ENCODE results near the gene WDR76.

The WDR76 gene

DNA sequence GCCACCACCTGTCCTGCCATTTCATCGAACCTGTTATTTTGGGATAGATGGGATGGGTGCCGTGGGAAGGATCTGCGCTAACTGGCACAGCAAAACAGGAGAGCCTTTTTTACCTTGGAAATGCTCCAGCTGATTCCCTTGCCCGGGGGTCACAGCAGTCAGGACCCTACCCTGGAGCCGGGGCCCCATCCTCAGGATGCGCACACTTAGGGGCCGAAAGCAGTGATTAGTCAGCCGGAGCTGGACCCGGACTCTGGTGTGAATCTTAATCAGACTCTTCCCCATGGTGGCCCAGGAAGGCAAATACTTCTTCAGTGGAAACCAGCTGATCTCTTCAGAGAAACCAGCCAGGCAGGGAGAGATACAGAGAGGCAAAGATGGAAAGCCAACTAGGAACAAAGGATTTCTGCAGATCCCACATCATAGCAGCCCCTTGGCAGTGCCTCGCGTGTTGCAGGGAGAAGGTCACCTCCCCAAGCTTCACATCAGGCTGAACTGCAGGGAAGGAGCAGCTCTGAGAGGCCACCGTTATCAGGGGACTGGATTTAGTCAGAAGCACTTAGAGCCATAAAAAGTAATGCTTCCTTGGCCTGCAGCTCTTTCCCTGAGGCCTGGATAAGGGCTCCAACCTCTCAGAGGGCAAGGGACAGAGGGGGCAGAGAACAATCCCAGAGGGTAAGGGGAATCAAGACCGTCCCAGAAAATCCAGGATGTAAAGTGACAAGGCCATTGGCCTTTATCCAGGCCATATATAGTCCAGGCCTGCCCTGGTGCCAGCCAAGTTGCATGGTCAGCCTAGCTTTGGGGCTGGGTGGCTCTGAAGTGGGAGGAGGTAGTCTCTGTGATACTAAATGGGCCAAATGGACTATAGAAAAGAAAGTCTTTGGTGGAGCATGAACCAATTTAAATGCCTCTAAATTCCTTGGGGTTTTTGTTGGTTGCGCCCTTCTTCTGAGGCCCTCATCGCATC lies 52.9 kb downstream of the WDR76 start:
- no peak for DNase-seq

- DNase-seq = no peak
Observed at GRCh38 chr15:43880406-43881194, 53.8 kb downstream of the WDR76 start.

DNA sequence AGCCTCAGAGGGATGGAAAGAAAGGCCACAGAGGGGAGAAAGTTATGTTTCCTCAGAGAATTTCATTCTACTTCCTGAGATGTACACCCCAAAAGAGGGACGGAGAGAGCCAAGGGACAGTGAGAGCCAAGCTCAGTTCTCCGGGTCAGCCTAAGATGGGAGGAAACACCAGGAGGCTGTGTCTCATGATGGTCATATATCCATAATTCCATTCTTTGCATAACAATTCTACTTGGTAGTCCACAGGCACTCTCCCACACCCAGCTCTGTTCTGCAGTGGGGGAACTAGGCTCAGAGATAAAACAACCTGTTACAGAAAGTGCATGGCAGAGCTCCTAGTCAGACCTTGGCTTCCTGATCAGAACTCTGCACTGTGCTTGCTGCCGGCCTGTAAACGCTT lies 54.4 kb downstream of the WDR76 start:
- no peak for DNase-seq

- no peak for DNase-seq
Observed at GRCh38 chr15:43881944-43882343, 55.1 kb downstream of the WDR76 start.

DNA sequence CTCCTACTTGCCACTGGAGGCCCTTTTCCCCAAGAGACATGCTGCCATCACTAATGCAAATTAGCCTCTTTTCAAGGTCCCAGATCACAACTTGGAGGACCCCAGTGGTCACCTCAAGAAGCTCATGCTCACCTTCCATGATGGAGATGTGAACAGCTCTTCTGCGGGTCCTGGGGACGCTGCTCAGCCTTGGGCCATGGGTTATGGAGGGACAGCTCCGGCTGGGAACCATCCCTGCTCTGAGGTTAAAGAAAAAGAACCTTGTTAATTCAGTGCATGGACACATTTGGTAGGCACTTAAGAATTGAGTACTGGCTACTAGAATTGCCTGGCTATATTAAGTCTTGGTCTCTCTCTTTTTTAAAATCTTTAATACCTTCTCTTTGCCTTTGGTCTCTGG lies 56.8 kb downstream of the WDR76 start:
- DNase-seq = no peak

GRCh38 chr15:43886558-43886957 lies 59.8 kb downstream of the WDR76 start:
- DNase-seq = no peak

GRCh38 chr15:43887901-43888300 lies 61.1 kb downstream of the WDR76 start:
- no peak for DNase-seq

DNA sequence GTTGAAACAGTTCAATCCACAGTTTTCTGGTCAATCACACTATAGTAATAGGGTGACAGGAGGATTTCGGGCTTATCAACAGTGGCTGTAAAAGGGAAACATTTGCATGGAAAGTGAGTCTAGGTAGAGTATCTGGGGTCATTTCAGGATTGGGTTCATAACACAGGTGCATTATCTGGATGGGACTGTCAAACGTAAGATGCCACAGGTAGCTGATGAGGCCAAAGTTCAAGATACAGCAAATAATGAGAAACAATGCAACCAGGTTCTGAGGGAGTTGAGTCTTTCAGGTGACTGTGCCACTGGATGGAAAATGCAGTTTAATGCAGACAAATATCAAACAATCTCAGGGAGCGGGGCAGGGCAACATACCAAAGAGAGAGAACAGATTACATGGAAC lies 62.2 kb downstream of the WDR76 start:
- no peak for DNase-seq

DNA sequence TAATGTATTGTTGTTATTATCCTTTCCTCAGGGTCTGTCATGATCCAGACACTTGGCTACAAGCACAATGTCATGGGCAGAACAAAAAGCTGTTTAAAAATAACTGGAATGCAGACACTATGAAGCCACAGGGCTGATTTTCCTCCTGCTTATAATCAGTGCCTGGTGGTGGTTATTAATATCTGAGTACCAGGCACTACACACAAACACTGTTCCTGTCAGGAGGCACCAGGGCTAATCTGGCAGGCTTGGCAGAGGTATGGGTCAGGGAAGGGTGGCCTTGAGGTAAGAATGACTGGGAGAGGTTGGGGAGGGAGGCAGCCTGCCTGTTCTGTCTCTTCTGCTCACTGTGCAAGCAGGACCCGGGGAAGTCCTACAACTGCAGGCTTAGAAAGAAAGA lies 67.2 kb downstream of the WDR76 start:
- no peak for DNase-seq

DNA sequence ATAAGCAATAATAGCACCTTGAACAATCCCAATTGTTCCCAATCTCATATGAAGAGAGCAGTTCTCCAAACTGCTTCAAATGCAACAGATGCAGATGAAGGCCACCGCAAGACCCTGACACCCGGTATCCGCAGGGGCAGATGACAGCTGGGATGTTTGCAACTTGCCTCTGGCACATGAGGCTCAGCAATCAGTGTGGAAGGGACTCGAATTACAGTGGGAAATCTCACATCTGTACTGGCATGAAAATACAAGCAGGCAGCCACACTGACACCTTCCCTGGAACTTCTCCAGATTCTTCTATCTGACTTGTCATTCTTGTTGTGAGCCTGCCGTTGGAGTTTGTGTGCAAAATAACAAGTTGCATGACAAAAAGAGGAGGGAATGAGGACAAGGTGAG lies 68.8 kb downstream of the WDR76 start:
- no peak for DNase-seq

DNA sequence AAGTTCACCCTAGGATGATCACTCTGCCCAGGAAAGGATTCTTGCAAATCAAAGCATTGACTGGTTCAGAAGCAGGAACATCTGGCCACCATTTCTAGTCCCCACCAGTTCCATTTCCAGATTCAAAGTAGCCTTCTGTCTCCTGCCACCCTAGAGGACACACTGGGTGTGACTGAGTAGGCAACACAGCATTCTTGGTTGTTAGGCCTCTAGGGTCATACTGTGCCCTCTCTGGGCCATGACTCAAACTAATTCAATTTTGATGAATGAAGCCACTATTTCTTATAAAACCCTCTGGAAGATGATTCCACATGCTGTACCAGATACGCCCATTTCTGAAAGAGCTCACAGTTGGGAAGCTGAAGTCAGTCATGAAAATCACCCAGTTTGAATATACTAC lies 69.7 kb downstream of the WDR76 start:
- no peak for DNase-seq

GRCh38 chr15:43898891-43899290 lies 72.1 kb downstream of the WDR76 start:
- no peak for DNase-seq

DNA sequence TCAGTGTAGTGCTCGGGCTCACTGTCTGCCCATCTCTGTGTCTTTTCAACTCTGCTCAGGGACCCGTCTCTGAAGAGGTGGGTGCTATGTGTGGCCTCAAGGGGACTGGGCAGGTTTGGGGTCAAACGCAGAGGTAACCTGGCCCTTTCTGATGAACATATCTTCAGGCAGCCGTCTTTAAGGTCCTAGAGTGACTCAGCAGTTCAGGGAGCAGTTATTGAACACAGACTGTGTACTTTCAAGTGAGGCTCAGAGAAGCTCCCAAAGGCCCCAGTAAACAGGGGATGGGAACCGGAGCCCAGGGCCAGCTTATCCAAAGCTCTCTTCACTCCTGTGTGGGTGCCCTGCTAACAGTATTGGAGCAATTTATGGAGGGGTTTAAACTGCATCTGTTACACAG lies 73.1 kb downstream of the WDR76 start:
- DNase-seq = peak; percentile 22

- peak; percentile 25 for DNase-seq
Observed at GRCh38 chr15:43900996-43901395, 74.2 kb downstream of the WDR76 start.

DNA sequence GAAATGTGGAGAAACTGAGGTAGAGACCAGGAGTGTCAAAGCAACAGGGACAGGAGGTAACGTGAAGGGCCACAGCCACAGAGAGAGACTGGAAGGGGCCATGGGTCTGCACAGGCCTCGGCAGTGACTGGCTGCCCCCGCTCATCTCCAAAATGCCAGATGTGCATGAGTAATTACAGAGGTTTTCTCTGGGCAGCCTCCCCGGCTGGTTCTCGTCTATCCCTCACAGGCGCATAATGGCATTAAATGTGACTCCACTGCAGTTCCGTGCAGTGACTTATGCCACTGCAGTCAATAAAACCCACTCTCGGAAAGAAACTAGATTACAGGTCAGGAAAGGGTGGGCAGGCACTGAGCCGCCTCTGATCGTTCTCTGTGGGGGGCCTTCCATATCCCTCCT lies 74.7 kb downstream of the WDR76 start:
- DNase-seq = no peak

DNA sequence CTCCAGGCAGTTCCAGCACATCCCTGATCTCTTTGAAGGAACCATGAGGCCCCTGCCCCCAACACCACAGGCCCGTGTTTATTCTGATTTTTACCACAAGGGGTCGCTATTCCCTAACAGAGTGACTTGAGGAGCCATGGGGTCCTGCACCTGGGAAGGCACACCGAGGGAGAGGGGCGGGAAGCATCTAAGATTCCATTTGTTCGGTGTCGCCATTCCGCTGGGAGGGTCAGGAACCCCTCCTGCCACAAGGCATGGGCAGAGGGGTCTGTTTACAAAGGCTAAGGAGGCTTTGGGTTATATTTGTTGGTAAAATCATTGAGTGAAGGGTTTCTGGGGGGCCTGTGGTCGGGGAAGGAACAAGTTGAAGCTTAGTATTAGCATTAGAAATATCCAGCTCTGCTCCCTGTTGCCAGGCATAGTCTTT lies 77.1 kb downstream of the WDR76 start:
- peak; percentile 89 for DNase-seq

- DNase-seq = no peak
Observed at GRCh38 chr15:43905755-43906154, 79.0 kb downstream of the WDR76 start.

GRCh38 chr15:43908516-43909050 lies 81.8 kb downstream of the WDR76 start:
- no peak for DNase-seq

DNA sequence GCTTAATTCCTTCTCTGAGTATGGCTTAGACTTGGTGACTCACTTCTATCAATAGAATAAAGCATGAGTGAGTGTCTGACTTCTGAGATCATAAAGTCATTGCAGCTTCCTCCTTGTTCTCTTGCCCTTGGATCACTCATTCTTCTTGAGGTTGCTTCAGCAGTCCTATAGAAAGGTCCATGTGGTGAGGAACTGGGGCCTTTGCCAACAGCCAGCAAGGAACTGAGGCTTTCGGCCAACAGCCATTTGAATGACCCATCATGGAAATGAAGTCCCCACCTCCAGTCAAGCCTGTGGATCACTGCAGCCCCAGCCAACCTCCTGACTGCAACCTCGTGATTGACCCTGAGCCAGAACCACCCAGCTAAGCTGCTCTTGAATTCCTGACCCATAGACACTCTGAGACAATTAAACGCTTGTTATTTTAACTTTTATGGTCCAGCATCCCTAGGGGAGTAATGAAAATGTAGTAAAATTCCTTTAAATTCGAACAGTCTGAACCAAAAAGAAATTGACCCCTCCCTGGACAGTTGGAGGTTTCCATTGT lies 84.5 kb downstream of the WDR76 start:
- DNase-seq = no peak

DNA sequence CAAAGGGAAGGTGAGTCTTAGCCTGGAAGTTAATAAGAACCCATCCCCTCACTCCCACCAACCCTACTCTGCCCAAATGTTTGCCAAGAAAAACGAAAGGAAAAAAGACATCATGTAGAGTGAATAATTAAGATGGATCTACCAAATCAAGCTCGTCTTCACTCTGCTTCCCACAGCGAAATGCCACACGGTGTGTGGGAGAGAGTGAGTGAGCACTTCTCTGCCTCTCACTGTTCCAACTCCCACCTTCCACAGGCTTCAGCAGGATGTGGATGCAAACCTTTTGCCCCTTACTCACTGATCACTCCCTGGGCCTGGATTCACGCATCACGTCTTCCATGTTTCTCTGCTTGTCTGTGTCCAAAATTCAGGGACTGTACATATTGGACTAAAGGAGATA lies 85.4 kb downstream of the WDR76 start:
- DNase-seq = no peak

DNA sequence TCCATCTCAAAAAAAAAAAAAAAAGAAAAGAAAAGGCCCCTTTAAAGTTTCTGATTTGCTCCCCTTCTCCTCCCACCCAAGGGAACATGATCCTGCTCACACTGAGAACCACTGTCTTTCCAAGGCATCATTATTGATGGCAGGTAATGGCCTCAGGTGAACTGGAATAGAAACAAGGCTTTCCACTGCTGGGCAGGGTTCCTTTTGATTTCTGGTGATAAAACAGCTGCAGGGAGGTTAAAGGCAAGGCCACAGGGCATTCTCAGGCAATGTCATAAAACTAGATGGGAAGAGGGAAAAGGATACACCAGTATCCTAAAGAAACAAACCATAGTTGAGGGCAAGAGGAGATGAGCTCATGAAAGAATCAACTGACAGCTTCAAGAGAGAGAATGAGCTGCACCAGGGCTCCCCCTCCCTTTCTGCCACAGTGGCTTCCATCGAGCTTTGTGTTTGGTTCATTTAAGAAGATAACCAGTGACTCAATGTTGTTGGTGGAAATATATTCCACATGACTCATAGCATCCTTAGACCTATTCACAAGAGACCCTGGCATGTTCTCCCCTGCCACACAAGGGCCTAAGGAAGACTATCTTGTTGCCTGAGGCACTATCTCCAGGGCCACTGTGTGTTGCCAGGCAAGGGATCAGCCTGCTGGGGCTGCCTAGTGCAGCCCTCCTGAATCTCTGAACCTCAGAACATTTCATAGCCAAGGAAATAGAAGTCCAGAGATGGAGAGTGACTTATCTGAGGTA lies 86.4 kb downstream of the WDR76 start:
- peak; percentile 23 for DNase-seq

- DNase-seq = no peak
Observed at GRCh38 chr15:43913941-43914340, 87.1 kb downstream of the WDR76 start.

All from OCI-M1 (cell line).